ENCODE results near the gene TMEM30A. TPM values are rescaled to one million over a fixed set of nuclear protein-coding genes. Genes with fewer than 3 reads are reported as not detected.
A peak's percentile ranks its signal among the peaks of the same experiment; 100 is the strongest.

Gene TMEM30A
- total RNA-seq, 1 donor, result 126 TPM

DNA sequence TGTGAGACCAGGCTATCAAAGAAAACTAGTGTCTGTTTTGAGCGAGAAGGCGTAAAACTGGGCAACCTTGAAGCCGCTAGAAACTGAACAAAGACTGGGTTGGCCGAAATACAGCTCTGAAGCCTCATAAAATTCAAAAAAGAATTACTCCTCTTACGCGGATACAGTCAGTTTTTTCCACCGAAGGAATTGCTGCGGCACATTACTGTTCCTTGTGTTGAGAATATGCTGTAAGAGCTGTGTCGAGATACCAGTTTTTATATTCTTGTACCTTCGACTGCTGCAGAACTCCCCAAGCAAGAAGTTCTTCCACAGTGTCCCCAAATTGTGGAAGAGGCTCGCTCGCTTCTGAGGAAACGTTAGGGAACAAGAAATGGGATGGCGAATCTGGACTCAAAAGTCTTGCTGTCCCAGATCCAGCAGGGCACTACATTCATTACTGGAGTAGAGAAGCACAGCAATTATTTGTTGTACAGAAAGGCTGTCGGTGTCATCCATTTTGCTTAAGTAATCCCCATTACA lies 40.5 kb downstream of the TMEM30A start:
- peak; percentile 17 for DNase-seq (ENCODE audit: insufficient read length, low spot score, missing footprints)
- H4K20me1 ChIP-seq (ENCODE audit: insufficient read depth, low read length), result peaks cover 14% of the 10 kb centered on the region
- H3K4me3 ChIP-seq (ENCODE audit: insufficient read depth, low read length), result peak overlapping the region; percentile 99
- H3K27ac ChIP-seq (ENCODE audit: low read depth, low read length), result peak overlapping the region; percentile 99
- H3K4me2 ChIP-seq (ENCODE audit: insufficient read depth, low read length), result peak overlapping the region; percentile 82
- peaks cover 17% of the 10 kb centered on the region for H3K36me3 ChIP-seq (ENCODE audit: insufficient read depth, low read length)
- H2AFZ ChIP-seq (ENCODE audit: low read length), result peak overlapping the region; percentile 98
- no peaks in the 10 kb centered on the region for H3K9me3 ChIP-seq (ENCODE audit: low read depth, low read length)
- no peaks in the 10 kb centered on the region for H3K27me3 ChIP-seq (ENCODE audit: insufficient read depth, low read length)
- TF ChIP-seq, protein P1, sequence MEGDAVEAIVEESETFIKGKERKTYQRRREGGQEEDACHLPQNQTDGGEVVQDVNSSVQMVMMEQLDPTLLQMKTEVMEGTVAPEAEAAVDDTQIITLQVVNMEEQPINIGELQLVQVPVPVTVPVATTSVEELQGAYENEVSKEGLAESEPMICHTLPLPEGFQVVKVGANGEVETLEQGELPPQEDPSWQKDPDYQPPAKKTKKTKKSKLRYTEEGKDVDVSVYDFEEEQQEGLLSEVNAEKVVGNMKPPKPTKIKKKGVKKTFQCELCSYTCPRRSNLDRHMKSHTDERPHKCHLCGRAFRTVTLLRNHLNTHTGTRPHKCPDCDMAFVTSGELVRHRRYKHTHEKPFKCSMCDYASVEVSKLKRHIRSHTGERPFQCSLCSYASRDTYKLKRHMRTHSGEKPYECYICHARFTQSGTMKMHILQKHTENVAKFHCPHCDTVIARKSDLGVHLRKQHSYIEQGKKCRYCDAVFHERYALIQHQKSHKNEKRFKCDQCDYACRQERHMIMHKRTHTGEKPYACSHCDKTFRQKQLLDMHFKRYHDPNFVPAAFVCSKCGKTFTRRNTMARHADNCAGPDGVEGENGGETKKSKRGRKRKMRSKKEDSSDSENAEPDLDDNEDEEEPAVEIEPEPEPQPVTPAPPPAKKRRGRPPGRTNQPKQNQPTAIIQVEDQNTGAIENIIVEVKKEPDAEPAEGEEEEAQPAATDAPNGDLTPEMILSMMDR (IDR thresholded peaks at IDR 0.05; ENCODE audit: extremely low read depth, low read depth, low read length), result no peak
- H3K79me2 ChIP-seq (ENCODE audit: insufficient read depth, low read length), result peaks cover 36% of the 10 kb centered on the region
- peaks cover 15% of the 10 kb centered on the region for H3K4me1 ChIP-seq (ENCODE audit: insufficient read depth, low read length)

DNA sequence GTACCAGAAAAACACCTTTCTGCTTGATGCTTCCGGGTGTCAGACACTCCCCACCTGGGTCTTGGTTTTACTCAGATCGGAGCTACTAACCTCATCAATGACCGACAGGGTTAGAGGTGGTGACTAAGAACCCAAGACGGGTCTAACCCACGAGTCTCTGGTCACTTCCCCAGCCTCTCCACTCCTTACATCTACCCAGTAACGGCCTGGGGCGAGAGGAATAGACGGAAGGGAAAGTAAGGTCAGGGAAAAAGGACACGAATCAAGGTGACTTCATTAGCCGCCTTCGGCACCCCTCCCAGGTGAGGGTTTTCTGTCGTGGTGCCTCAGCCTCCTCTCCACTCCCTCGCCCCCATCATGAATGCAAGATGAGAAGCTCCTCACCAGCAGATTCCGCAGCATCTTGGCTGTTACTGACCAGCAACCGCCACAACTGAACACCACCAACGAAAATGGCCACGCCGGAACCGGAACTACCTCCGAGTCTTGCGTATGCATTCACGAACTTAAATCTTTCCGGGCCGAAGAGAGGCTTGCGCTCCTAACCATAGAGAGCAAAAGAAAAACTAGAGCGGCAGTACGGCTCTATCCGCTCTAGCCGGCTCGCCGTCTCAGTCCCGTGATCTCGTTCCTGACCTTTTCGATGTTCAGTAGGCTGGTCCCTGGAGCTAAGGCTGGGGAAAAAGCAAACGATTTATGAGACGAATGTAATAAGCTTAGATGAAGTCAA lies 41.1 kb downstream of the TMEM30A start, which contains the start of gene COX7A2:
Gene COX7A2 (minus strand): TSS at position 469 of the 730 bp plus-strand sequence. CDS start 67 bp downstream, at position 402.
- peak; percentile 85 for DNase-seq (ENCODE audit: insufficient read length, low spot score, missing footprints)
- H4K20me1 ChIP-seq (ENCODE audit: insufficient read depth, low read length), result peaks cover 14% of the 10 kb centered on the region
- peaks cover 22% of the 10 kb centered on the region for H3K36me3 ChIP-seq (ENCODE audit: insufficient read depth, low read length)
- H2AFZ ChIP-seq (ENCODE audit: low read length), result peak within 1 kb of the TSS; percentile 98
- H3K27me3 ChIP-seq (ENCODE audit: insufficient read depth, low read length), result no peaks in the 10 kb centered on the region
- H3K4me3 ChIP-seq (ENCODE audit: insufficient read depth, low read length), result peak within 1 kb of the TSS; percentile 99
- H3K27ac ChIP-seq (ENCODE audit: low read depth, low read length), result peak within 1 kb of the TSS; percentile 99
- no peaks in the 10 kb centered on the region for H3K9me3 ChIP-seq (ENCODE audit: low read depth, low read length)
- H3K4me2 ChIP-seq (ENCODE audit: insufficient read depth, low read length), result peak within 1 kb of the TSS; percentile 82
- peaks cover 15% of the 10 kb centered on the region for H3K4me1 ChIP-seq (ENCODE audit: insufficient read depth, low read length)
- TF ChIP-seq, protein P1 (IDR thresholded peaks at IDR 0.05; ENCODE audit: extremely low read depth, low read depth, low read length), result no peak
- H3K79me2 ChIP-seq (ENCODE audit: insufficient read depth, low read length), result peaks cover 38% of the 10 kb centered on the region

DNA sequence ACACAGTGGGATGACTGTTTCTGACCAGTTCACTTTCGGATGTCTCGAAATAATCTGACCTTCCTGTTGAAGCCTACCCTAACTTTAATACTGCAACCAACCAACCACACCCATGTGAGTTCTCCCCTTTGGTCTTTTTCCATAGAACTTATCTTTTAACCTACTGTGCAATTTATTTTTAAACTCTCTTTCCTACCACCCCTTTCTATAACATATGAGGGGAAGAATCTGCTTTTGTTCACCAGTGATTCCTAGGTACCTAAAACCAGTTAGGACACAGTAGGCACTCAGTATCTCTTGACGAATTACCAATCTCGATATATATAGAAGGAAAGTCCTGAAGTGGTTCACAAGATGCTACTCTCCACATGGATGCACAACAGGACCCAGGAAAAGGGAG lies 48.0 kb downstream of the TMEM30A start:
- Histone ChIP-seq H3K79me2 (ENCODE audit: insufficient read depth, low read length) (peaks cover 18% of the 10 kb centered on the region), H2AFZ (ENCODE audit: low read length) (no peak overlapping the region), H3K4me2 (ENCODE audit: insufficient read depth, low read length) (no peak overlapping the region), H3K4me1 (ENCODE audit: insufficient read depth, low read length) (peaks cover 4% of the 10 kb centered on the region), H3K27ac (ENCODE audit: low read depth, low read length) (no peak overlapping the region), H3K36me3 (ENCODE audit: insufficient read depth, low read length) (peaks cover 43% of the 10 kb centered on the region), H3K4me3 (ENCODE audit: insufficient read depth, low read length) (no peak overlapping the region), H3K9me3 (ENCODE audit: low read depth, low read length) (no peaks in the 10 kb centered on the region), H3K27me3 (ENCODE audit: insufficient read depth, low read length) (no peaks in the 10 kb centered on the region), H4K20me1 (ENCODE audit: insufficient read depth, low read length) (peaks cover 9% of the 10 kb centered on the region)
- TF ChIP-seq, protein P1 (IDR thresholded peaks at IDR 0.05; ENCODE audit: extremely low read depth, low read depth, low read length), result no peak
- no peak for DNase-seq (ENCODE audit: insufficient read length, low spot score, missing footprints)

DNA sequence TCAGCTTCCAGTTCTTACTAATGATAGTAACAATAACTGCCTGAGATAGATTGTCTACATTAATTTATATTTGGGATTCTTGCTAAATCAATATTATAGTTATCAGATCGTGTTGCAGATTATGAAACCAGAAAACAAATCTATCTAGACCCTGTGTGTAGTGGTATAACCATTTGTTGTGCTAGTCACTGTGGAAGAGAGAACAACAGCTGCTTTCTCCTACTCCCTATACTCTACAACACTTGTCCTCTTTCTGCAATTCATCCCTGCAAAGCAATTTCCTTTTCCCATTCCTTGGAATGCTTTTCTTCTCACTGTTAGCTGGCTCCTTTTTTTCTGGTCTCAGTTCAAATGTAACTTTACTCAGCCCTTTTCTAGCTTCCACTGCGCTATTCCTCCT lies 49.3 kb downstream of the TMEM30A start:
- no peaks in the 10 kb centered on the region for H3K9me3 ChIP-seq (ENCODE audit: low read depth, low read length)
- no peak overlapping the region for H2AFZ ChIP-seq (ENCODE audit: low read length)
- no peak overlapping the region for H3K27ac ChIP-seq (ENCODE audit: low read depth, low read length)
- H3K79me2 ChIP-seq (ENCODE audit: insufficient read depth, low read length), result peaks cover 7% of the 10 kb centered on the region
- H3K4me3 ChIP-seq (ENCODE audit: insufficient read depth, low read length), result no peak overlapping the region
- peaks cover 3% of the 10 kb centered on the region for H4K20me1 ChIP-seq (ENCODE audit: insufficient read depth, low read length)
- TF ChIP-seq, protein P1 (IDR thresholded peaks at IDR 0.05; ENCODE audit: extremely low read depth, low read depth, low read length), result no peak
- no peaks in the 10 kb centered on the region for H3K27me3 ChIP-seq (ENCODE audit: insufficient read depth, low read length)
- H3K36me3 ChIP-seq (ENCODE audit: insufficient read depth, low read length), result peaks cover 35% of the 10 kb centered on the region
- no peaks in the 10 kb centered on the region for H3K4me1 ChIP-seq (ENCODE audit: insufficient read depth, low read length)
- no peak overlapping the region for H3K4me2 ChIP-seq (ENCODE audit: insufficient read depth, low read length)
- DNase-seq (ENCODE audit: insufficient read length, low spot score, missing footprints), result no peak

Data from osteoblast (primary cell).